ENCODE results near the gene USH1G. TPM values are rescaled to one million over a fixed set of nuclear protein-coding genes. Genes with fewer than 3 reads are reported as not detected.
"Not testable (repeated sequence)": the region's sequence is repeated elsewhere in the genome, so short reads cannot be mapped to it uniquely, and the experiment has no call there.

Gene USH1G
- polyA plus RNA-seq (2013, experiment 1 of 2): 0.26 TPM
- 0.20 TPM for polyA plus RNA-seq (2013, experiment 2 of 2)

GRCh38 chr17:74922694-74923537 is at the start of gene USH1G:
Gene USH1G (minus strand): TSS chr17:74923255. CDS start chr17:74923073, 182 bp downstream.
- 8 to 13% methylated on average over 35 to 43 of the region's 57 CpGs for WGBS, 2 experiments (ENCODE audit: insufficient coverage in 2 of 2)
- Histone ChIP-seq H3K4me3 (ENCODE audit: extremely low read depth, insufficient read depth, low read length, poor library complexity, severe bottlenecking) (peak within 1 kb of the TSS; percentile 29), H3K27ac (ENCODE audit: low read depth, low read length, severe bottlenecking) (no peak within 1 kb of the TSS), H3K4me1 (ENCODE audit: control insufficient read depth, insufficient read depth, low read length, poor library complexity, severe bottlenecking) (no peaks in the 10 kb centered on the region), H3K36me3 (ENCODE audit: control insufficient read depth, insufficient read depth, low read length) (no peaks in the 10 kb centered on the region), H3K9me3 (ENCODE audit: control insufficient read depth, low read length) (no peaks in the 10 kb centered on the region)

GRCh38 chr17:74972107-74972972 is 49.3 kb upstream of the USH1G start, which contains the start of gene HID1:
Gene HID1 (minus strand): TSS chr17:74972759. CDS start chr17:74972656, 103 bp downstream.
- no peaks in the 10 kb centered on the region for H3K9me3 ChIP-seq (ENCODE audit: control insufficient read depth, low read length)
- H3K4me1 ChIP-seq (ENCODE audit: control insufficient read depth, insufficient read depth, low read length, poor library complexity, severe bottlenecking): peaks cover 4% of the 10 kb centered on the region
- 1 to 2% methylated on average over 67 to 73 of the region's 95 CpGs for WGBS, 2 experiments (ENCODE audit: insufficient coverage in 2 of 2)
- H3K36me3 ChIP-seq (ENCODE audit: control insufficient read depth, insufficient read depth, low read length): no peaks in the 10 kb centered on the region
- no peak within 1 kb of the TSS for H3K27ac ChIP-seq (ENCODE audit: low read depth, low read length, severe bottlenecking)
- peak within 1 kb of the TSS; percentile 47 for H3K4me3 ChIP-seq (ENCODE audit: extremely low read depth, insufficient read depth, low read length, poor library complexity, severe bottlenecking)

GRCh38 chr17:74971842-74972106 is 48.7 kb upstream of the USH1G start:
- H3K36me3 ChIP-seq (ENCODE audit: control insufficient read depth, insufficient read depth, low read length): no peaks in the 10 kb centered on the region
- no peak overlapping the region for H3K27ac ChIP-seq (ENCODE audit: low read depth, low read length, severe bottlenecking)
- H3K9me3 ChIP-seq (ENCODE audit: control insufficient read depth, low read length): no peaks in the 10 kb centered on the region
- WGBS, 2 experiments (ENCODE audit: insufficient coverage in 2 of 2): 12 to 15% methylated on average over 7 to 9 of the region's 9 CpGs
- H3K4me3 ChIP-seq (ENCODE audit: extremely low read depth, insufficient read depth, low read length, poor library complexity, severe bottlenecking): peak overlapping the region; percentile 47
- H3K4me1 ChIP-seq (ENCODE audit: control insufficient read depth, insufficient read depth, low read length, poor library complexity, severe bottlenecking): peaks cover 4% of the 10 kb centered on the region

- Histone ChIP-seq H3K9me3 (ENCODE audit: control insufficient read depth, low read length) (no peaks in the 10 kb centered on the region), H3K4me3 (ENCODE audit: extremely low read depth, insufficient read depth, low read length, poor library complexity, severe bottlenecking) (peak overlapping the region; percentile 47), H3K27ac (ENCODE audit: low read depth, low read length, severe bottlenecking) (no peak overlapping the region), H3K36me3 (ENCODE audit: control insufficient read depth, insufficient read depth, low read length) (no peaks in the 10 kb centered on the region), H3K4me1 (ENCODE audit: control insufficient read depth, insufficient read depth, low read length, poor library complexity, severe bottlenecking) (peaks cover 4% of the 10 kb centered on the region)
- WGBS, 2 experiments (ENCODE audit: insufficient coverage in 2 of 2): 78 to 87% methylated on average over 6 to 7 of the region's 8 CpGs
Measured at GRCh38 chr17:74971069-74971841, 48.2 kb upstream of the USH1G start.

GRCh38 chr17:74970395-74970794 is 47.3 kb upstream of the USH1G start:
- WGBS, 2 experiments (ENCODE audit: insufficient coverage in 2 of 2): 83 to 96% methylated on average over 3 of the region's 3 CpGs
- H3K27ac ChIP-seq (ENCODE audit: low read depth, low read length, severe bottlenecking): no peak overlapping the region
- no peaks in the 10 kb centered on the region for H3K36me3 ChIP-seq (ENCODE audit: control insufficient read depth, insufficient read depth, low read length)
- H3K4me1 ChIP-seq (ENCODE audit: control insufficient read depth, insufficient read depth, low read length, poor library complexity, severe bottlenecking): peaks cover 4% of the 10 kb centered on the region
- H3K9me3 ChIP-seq (ENCODE audit: control insufficient read depth, low read length): no peaks in the 10 kb centered on the region
- no peak overlapping the region for H3K4me3 ChIP-seq (ENCODE audit: extremely low read depth, insufficient read depth, low read length, poor library complexity, severe bottlenecking)

- not testable (repeated sequence) for H3K9me3 ChIP-seq (ENCODE audit: control insufficient read depth, low read length); H3K4me1 ChIP-seq (ENCODE audit: control insufficient read depth, insufficient read depth, low read length, poor library complexity, severe bottlenecking); H3K36me3 ChIP-seq (ENCODE audit: control insufficient read depth, insufficient read depth, low read length); H3K27ac ChIP-seq (ENCODE audit: low read depth, low read length, severe bottlenecking); H3K4me3 ChIP-seq (ENCODE audit: extremely low read depth, insufficient read depth, low read length, poor library complexity, severe bottlenecking)
- WGBS, 2 experiments (ENCODE audit: insufficient coverage in 2 of 2): 93 to 100% methylated on average over 3 of the region's 5 CpGs
Measured at GRCh38 chr17:74969501-74969900, 46.4 kb upstream of the USH1G start.

- H3K9me3 ChIP-seq (ENCODE audit: control insufficient read depth, low read length): no peaks in the 10 kb centered on the region
- no peak overlapping the region for H3K27ac ChIP-seq (ENCODE audit: low read depth, low read length, severe bottlenecking)
- H3K36me3 ChIP-seq (ENCODE audit: control insufficient read depth, insufficient read depth, low read length): no peaks in the 10 kb centered on the region
- H3K4me1 ChIP-seq (ENCODE audit: control insufficient read depth, insufficient read depth, low read length, poor library complexity, severe bottlenecking): peaks cover 4% of the 10 kb centered on the region
- 90 to 97% methylated on average over 2 to 5 of the region's 5 CpGs for WGBS, 2 experiments (ENCODE audit: insufficient coverage in 2 of 2)
- H3K4me3 ChIP-seq (ENCODE audit: extremely low read depth, insufficient read depth, low read length, poor library complexity, severe bottlenecking): no peak overlapping the region
Measured at GRCh38 chr17:74968361-74968780, 45.3 kb upstream of the USH1G start.

GRCh38 chr17:74964988-74965622 is 42.0 kb upstream of the USH1G start:
- H3K4me1 ChIP-seq (ENCODE audit: control insufficient read depth, insufficient read depth, low read length, poor library complexity, severe bottlenecking): no peaks in the 10 kb centered on the region
- H3K36me3 ChIP-seq (ENCODE audit: control insufficient read depth, insufficient read depth, low read length): no peaks in the 10 kb centered on the region
- no peaks in the 10 kb centered on the region for H3K9me3 ChIP-seq (ENCODE audit: control insufficient read depth, low read length)
- no peak overlapping the region for H3K4me3 ChIP-seq (ENCODE audit: extremely low read depth, insufficient read depth, low read length, poor library complexity, severe bottlenecking)
- WGBS, 2 experiments (ENCODE audit: insufficient coverage in 2 of 2): 88 to 94% methylated on average over 13 to 14 of the region's 14 CpGs
- no peak overlapping the region for H3K27ac ChIP-seq (ENCODE audit: low read depth, low read length, severe bottlenecking)

GRCh38 chr17:74964246-74964761 is 41.2 kb upstream of the USH1G start:
- WGBS, 2 experiments (ENCODE audit: insufficient coverage in 2 of 2): 89 to 91% methylated on average over 9 to 12 of the region's 12 CpGs
- H3K4me1 ChIP-seq (ENCODE audit: control insufficient read depth, insufficient read depth, low read length, poor library complexity, severe bottlenecking): no peaks in the 10 kb centered on the region
- H3K27ac ChIP-seq (ENCODE audit: low read depth, low read length, severe bottlenecking): no peak overlapping the region

GRCh38 chr17:74963656-74964055 is 40.6 kb upstream of the USH1G start:
- WGBS, 2 experiments (ENCODE audit: insufficient coverage in 2 of 2): 65 to 75% methylated on average over 10 to 11 of the region's 12 CpGs
- no peak overlapping the region for H3K4me3 ChIP-seq (ENCODE audit: extremely low read depth, insufficient read depth, low read length, poor library complexity, severe bottlenecking)

More at GRCh38 chr17:74964246-74964761, 41.2 kb upstream of the USH1G start:
- Histone ChIP-seq H3K4me3 (ENCODE audit: extremely low read depth, insufficient read depth, low read length, poor library complexity, severe bottlenecking) (no peak overlapping the region), H3K36me3 (ENCODE audit: control insufficient read depth, insufficient read depth, low read length) (no peaks in the 10 kb centered on the region), H3K9me3 (ENCODE audit: control insufficient read depth, low read length) (no peaks in the 10 kb centered on the region)

More at GRCh38 chr17:74963656-74964055, 40.6 kb upstream of the USH1G start:
- no peaks in the 10 kb centered on the region for H3K9me3 ChIP-seq (ENCODE audit: control insufficient read depth, low read length)
- H3K27ac ChIP-seq (ENCODE audit: low read depth, low read length, severe bottlenecking): no peak overlapping the region
- H3K4me1 ChIP-seq (ENCODE audit: control insufficient read depth, insufficient read depth, low read length, poor library complexity, severe bottlenecking): no peaks in the 10 kb centered on the region
- H3K36me3 ChIP-seq (ENCODE audit: control insufficient read depth, insufficient read depth, low read length): no peaks in the 10 kb centered on the region
